PC-3 (cell line): ENCODE data around the gene IL32.
A peak's percentile ranks its signal among the peaks of the same experiment; 100 is the strongest.

Source experiments
- EZH2 ChIP-seq: fragments of 300-600 bp; sonication (generic); IDR thresholded peaks from one replicate; pipeline ENCODE4 v1.6.1; 2017; ENCODE audit warnings: antibody characterized with exemption, mild to moderate bottlenecking, low read length; ENCODE audit not compliant: unreplicated experiment
- EZH2phosphoT487 ChIP-seq: fragments of 300-600 bp; sonication (generic); IDR thresholded peaks from 2 replicates; pipeline ENCODE4 v1.6.1; 2018; ENCODE audit warnings: mild to moderate bottlenecking, antibody characterized with exemption, low read length, borderline replicate concordance
- TF ChIP-seq, protein P1 (sequence below): fragments of 300-600 bp; sonication (generic); conservative IDR thresholded peaks from 2 replicates; pipeline ENCODE4 v1.5.1; 2017; ENCODE audit warnings: antibody characterized with exemption, low read depth, mild to moderate bottlenecking, low read length

DNA sequence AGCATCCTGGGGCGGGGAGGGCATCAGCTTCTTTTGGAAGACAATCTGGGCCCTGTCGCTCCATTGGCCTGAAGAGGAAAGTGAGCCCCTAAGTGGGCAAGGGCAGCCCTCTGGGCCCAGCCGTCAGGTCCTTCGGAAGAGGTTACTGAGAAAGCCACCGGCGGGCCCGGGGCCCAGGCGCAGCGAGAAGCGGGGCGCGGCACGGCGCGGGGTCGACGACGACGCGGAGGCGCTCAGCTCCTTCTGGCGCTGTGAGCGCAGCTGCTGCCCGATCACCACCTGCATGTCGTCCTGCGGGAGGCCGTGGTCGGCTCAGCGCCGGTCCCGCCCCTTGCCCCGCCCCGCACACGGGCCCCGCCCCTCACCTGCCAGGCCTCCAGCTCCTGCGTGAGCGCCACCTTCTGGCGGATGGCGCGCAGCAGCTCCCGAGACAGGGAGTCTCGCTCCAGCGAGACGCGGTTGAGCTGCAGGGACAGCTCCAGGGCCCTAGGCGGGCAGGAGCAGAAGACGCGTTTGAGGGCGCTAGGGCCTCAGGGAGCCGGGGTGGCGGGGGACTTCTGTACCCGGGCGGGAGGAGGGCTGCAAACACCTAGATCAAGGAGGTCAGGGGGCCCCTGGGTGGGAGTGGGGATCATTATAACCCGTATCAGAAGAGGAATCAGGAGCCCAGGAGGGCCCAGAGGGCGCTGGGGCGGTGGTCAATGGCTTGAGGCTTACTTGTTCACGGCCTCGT, 37.3 kb upstream of the IL32 start:
- TF ChIP-seq, protein P1, sequence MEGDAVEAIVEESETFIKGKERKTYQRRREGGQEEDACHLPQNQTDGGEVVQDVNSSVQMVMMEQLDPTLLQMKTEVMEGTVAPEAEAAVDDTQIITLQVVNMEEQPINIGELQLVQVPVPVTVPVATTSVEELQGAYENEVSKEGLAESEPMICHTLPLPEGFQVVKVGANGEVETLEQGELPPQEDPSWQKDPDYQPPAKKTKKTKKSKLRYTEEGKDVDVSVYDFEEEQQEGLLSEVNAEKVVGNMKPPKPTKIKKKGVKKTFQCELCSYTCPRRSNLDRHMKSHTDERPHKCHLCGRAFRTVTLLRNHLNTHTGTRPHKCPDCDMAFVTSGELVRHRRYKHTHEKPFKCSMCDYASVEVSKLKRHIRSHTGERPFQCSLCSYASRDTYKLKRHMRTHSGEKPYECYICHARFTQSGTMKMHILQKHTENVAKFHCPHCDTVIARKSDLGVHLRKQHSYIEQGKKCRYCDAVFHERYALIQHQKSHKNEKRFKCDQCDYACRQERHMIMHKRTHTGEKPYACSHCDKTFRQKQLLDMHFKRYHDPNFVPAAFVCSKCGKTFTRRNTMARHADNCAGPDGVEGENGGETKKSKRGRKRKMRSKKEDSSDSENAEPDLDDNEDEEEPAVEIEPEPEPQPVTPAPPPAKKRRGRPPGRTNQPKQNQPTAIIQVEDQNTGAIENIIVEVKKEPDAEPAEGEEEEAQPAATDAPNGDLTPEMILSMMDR: peak; percentile 54
- no peak for TF ChIP-seq EZH2phosphoT487
- TF ChIP-seq EZH2: no peak
